GM21447 (cell line): ENCODE measurements around the gene RGS9.
"Not testable (repeated sequence)": the region's sequence is repeated elsewhere in the genome, so short reads cannot be mapped to it uniquely, and the experiment has no call there.

Experiments
- ATAC-seq: cut with Tn5 transposase; IDR thresholded peaks from one replicate; pipeline ENCODE4 v1.9.1; 2021; ENCODE audit not compliant: unreplicated experiment

RGS9 gene

GRCh38 chr17:65180752-65181236 lies 43.6 kb downstream of the RGS9 start:
- ATAC-seq: not testable (repeated sequence)

- ATAC-seq: peak; percentile 56
These were observed 44.3 kb downstream of the RGS9 start for GRCh38 chr17:65181237-65182061.

DNA sequence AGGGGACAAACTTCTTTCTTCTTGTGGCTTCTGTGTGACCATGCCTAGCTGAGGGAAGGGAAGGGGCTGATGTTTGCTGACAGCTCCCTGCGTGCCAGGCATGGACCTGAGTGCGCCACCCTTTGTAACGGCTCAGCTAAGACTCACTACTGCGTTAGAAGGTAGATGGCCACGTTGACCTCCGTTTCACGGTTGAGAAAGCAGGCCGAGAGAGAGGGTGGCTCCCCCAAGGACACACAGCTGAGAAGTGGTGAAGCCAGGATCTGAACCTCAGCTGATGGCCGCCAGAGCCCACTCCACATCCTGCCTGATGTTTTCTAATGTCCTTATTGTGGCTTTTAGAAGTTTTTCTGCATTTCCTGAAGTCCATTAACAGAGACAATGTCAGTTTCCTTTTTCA lies 45.1 kb downstream of the RGS9 start:
- ATAC-seq: peak; percentile 37

GRCh38 chr17:65183736-65184135 lies 46.6 kb downstream of the RGS9 start:
- ATAC-seq: no peak

- ATAC-seq: no peak
These were observed 47.2 kb downstream of the RGS9 start for GRCh38 chr17:65184235-65184959.

DNA sequence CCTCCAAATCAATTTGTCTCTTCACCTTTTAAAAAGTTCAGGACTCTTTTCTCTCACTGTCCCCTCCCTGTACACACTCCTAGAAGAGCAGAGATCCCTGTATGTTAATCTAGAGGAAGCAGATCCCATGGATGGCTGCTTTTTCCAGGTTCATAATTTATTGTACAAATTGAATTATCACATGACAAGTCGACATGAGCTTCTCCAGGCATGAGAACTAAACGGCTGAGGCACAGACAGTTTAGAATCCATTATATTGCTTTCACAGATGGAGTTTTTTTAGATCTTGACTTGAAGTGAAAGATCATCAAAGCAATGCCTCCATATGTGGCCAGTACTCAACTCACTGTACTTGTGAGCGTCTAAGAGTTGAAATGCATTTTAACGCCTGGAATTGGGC lies 47.9 kb downstream of the RGS9 start:
- ATAC-seq: no peak

GRCh38 chr17:65185668-65186382 lies 48.7 kb downstream of the RGS9 start:
- ATAC-seq: no peak

DNA sequence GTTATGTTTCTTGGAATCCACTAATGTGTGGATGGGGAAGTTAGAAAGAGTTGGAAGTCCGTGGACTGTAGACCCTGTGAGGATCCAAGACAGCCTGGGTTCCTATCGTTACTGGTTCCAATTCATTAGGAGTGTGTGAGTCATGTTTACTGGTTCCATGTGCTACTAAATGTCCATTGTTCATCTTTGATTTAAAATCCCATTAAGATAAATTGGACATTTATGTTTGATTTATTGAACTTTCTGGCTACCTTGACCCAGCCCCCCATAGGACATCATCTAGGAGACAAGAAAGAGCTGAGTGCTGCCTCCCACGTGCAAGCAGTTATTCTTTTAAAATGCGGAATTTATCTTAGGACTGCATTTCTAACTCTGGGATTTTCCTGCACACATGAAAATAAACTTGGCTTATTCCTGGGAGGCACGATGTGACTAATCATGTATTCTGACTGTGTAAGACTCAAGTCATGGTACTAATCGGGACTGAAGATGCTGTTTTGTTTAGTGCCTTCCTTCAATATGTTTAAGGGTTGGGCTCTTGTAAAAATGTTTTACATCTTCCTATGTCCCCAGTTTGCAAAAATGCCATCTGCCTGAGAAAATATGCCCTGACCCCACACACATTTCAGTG lies 53.4 kb downstream of the RGS9 start:
- no peak for ATAC-seq

DNA sequence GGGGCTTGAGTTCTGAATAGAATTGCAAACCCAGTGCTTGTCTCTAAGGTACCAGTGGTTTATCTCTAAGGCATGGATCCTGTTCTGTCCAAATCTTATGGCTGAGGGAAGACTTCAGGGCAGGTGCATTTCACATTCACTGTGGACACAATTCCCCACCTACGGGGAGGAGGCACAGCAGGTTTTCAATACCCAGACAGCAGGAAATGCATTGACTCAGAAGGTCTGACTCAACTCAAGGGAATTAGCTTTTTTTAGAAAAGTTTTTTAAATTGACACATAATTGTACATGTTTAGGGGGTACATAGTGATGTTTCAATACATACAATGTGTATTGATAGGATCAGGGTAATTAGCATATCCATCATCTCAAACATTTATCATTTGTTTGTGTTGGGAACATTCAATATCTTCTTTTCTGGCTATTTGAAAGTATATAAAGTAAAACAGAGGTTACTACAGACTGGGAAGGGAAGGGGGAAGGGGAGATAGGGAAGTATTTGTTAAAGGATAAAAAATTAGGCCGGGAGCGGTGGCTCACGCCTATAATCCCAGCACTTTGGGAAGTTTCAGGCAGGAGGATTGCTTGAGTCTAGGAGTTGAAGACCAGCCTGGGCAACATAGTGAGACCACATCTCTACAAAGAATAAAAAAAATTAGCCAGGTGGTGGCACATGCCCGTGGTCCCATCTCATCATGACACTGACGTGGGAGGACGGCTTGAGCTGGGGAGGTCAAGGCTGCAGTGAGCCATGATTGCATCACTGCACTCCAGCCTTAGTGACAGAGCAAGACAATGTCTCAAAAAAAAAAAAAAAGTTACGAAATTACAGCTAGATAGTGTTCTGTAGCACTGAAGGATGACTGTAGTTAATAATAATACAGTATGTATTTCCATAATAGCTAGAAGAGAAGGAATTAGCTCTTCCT lies 54.9 kb downstream of the RGS9 start:
- ATAC-seq: no peak

DNA sequence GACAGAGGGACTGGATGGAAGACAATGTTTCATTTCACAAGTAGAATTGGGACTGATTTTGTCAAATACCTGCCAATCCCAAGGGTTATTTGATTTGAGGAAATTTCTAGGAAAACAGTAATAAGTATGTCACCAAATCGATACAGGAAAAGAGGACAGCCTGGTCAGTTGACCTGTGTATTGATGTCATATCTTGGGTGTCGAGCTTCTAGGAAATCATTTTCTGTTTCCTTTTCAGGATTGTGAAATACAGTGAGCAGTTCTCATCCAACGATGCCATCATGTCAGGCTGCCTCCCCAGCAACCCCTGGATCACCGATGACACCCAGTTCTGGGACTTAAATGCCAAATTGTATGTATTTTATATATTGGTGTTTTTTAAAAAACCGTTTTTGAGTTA lies 56.1 kb downstream of the RGS9 start:
- ATAC-seq: no peak

- no peak for ATAC-seq
These were observed 56.6 kb downstream of the RGS9 start for GRCh38 chr17:65193716-65194293.

DNA sequence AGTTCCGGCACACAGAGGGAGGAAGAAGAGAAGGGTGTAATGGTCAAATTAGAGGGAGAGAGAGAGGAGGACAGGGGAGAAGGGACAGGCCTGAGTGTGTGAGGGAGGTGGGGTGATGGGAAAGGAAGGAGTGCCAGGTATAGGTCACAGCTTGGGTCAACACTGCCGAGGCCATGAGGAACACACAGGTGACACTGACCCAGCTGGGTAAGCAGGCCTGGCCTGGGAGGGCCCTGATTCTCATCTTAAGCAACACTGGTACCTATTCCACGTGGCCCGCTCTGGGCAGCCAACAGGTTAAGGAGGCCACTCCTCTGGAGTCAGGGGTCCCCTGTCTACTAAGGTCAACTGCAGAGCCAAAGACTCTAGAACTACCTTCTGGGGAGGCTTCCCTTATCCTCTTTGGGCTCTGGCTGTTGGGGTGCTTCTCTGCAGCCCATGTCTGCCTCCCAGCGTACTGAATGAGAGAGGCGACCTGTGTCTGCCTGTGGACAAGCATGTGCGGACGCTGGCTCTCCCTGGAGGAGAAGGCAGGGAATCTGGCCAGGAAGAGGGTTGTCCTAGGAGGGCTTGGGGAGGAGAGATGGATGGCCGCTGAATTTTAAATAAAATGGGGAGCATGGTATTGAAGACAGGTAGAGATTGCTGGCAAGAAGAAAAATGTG lies 57.6 kb downstream of the RGS9 start:
- ATAC-seq: no peak

GRCh38 chr17:65195716-65196115 lies 58.5 kb downstream of the RGS9 start:
- no peak for ATAC-seq

GRCh38 chr17:65196617-65197016 lies 59.4 kb downstream of the RGS9 start:
- no peak for ATAC-seq

DNA sequence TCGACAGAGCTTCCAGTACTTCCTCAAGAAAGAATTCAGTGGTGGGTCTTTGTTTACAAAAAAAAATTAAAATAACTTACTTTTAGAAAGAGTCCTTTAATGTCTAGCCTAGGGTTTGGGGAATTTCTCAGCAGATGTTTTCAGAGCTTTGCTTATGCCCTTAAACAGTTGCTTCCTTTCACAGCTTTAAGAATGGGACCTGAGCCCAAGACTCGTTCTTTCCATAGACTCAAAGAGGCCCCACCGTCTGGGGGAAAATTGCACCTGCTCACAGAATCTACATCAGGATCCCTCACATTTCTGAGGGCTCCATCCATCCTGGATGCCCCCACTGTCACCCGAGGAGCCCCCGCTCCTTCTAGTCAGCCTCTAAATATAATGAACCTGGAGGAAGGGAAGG lies 60.0 kb downstream of the RGS9 start:
- ATAC-seq: no peak

- ATAC-seq: no peak
These were observed 61.6 kb downstream of the RGS9 start for GRCh38 chr17:65198653-65199382.

DNA sequence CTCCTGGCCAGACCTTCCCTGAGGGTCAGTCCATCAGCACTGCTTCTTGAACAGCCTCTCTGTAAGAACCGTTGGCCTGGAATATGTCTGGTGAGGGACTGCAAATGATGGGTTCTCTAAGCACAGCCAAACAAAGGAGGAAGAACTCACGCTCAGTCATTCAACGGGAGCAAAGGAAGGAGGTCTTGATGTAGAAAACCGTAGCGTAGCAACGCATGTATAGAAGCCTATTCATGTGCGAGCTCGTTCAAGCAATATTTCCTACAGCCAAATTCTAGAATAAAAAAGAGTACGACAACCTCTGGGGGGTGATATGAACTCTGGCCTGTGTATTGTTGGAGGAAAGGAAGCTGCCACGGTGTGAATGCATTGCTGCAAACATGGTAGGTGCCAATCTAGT lies 64.2 kb downstream of the RGS9 start:
- no peak for ATAC-seq

DNA sequence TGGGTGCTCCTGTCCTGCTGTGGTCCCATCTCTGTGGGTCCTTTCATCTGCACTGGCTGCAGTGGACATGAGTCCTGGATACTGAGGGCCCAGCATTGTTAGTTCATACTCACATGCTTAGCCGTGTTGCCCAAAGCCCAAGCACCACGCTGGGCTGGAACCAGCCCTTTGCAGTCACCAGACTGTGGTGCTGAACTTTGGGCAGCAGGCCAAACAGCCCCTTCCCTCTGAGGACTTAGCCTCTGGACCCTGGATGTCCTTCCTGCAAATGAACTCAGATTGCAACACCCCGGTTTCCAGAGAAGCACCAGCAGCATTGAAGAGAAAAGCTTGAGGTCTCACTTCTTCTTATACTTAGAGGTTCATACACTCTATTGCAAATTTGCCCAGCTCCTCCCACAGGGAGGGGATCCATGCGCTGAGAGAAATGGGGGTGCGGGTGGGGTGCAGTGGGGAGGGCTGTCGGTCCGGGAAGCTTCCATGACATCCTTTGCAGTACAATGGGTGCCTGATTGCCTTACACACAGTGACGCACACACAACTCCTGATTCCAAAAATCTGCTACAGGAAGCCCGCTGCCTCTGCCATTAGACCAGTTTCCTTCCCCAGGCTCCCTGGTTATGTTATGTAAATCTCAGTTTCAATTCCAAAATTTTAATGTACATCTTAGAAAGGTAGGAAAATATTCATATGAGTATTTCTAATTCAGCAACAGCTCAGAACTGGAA lies 65.8 kb downstream of the RGS9 start:
- no peak for ATAC-seq
